HG03460 (cell line): ENCODE data around the gene TCF19.
"Not testable (repeated sequence)": the region's sequence is repeated elsewhere in the genome, so short reads cannot be mapped to it uniquely, and the experiment has no call there.

Experiments
- ATAC-seq: cut with Tn5 transposase; IDR thresholded peaks from one replicate; pipeline ENCODE4 v1.9.1; 2021; ENCODE audit not compliant: unreplicated experiment

The TCF19 gene

DNA sequence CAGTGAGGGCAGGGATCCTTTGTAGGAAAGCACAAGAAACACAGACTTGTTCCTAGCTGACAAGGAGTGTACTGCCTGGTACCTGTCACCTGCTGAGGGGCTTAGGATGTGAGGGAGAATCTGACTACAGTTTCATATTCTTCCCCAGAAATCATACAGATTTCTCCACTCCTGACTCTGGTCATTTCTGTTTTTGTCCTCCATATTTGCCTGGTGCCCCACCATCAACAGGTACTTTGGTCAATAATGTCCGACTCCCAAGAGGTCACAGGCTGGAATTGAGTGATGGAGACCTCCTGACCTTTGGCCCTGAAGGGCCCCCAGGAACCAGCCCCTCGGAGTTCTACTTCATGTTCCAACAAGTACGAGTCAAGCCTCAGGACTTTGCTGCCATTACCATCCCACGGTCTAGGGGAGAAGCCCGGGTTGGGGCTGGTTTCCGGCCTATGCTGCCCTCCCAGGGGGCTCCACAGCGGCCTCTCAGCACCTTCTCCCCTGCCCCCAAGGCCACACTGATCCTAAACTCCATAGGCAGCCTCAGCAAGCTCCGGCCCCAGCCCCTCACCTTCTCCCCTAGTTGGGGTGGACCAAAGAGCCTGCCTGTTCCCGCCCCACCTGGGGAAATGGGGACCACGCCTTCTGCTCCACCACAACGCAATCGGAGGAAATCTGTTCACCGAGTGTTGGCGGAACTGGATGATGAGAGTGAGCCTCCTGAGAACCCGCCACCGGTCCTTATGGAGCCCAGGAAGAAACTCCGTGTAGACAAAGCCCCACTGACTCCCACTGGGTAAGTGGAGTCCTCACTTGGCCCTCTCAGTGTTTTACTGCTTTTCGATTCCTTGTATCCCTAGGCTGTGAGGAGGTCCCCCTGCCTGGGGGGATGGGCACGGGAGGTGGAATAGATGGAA is 3.1 kb downstream of the TCF19 start:
- ATAC-seq, result no peak

DNA sequence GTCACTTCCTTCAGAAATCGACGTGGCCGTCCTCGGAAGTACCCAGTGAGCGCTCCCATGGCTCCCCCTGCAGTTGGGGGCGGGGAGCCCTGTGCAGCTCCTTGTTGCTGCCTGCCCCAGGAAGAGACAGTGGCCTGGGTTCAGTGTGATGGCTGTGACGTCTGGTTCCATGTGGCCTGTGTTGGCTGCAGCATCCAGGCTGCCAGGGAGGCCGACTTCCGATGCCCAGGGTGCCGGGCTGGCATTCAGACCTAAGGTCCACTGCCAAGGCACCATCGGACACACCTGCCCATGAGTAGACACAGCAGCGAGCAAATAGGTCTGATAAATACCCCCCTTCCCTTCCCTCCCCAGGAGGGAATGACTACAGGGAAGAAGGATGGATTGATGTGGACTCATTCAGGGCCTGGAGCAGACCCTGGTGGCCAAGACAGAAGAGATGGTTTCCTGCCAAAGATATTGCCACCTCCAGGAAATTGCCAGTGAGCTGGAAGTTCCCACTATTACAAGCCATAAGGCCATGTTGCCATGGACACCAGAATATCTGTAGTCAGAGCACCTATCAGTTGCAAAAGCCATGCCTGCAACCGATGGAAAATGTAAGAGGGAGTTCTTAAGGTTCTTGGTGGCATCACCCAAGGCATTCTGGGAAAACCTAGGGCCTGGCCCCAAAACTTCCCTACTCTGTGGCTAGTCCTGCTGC is 4.2 kb downstream of the TCF19 start:
- ATAC-seq, result no peak

DNA sequence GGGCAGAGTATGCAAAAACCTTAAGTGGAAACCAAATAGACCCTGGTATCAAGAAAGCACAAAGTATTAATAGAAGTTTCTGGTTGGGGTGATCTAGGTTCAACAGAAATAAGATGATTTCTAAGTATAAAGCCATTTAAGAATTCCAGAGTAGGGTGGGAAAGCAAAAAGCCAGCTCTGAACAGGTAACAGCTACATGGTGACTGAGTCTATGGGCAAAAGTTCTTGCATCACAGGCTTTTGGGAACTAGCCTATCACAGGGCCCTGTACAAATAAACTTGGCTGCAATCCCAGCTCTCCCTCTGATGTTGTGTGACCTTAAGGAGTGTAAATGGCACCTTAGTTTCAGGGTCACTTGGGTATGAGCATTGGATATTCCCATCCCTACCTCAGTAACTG is 5.5 kb downstream of the TCF19 start:
- no peak for ATAC-seq

DNA sequence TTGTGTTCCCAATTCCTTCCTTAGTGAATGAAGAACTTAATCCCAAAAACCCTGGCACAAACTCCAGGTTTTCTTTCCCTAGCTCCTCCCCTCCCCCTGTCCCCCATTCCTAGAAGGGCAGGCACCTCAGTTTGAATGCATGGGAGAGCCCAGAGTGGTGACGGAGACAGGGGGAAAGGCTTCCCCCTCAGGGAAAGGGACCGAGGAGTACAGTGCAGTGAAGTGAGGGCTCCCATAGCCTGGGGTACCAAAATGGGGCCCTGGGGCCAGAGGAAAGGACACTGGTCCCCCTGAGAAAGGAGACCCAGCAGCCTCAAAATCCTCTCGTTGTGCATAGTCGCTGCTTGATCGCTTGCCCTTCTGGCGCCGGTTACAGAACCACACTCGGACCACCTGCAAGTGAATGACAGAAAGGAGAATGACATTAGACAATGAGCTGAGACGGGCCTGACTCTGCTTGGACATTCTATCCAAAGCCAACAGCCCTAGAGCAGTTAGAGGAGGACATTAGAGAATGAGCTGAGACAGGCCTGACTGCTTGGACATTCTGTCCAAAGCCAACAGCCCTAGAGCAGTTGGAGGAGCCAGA is 6.2 kb downstream of the TCF19 start:
- not testable (repeated sequence) for ATAC-seq

DNA sequence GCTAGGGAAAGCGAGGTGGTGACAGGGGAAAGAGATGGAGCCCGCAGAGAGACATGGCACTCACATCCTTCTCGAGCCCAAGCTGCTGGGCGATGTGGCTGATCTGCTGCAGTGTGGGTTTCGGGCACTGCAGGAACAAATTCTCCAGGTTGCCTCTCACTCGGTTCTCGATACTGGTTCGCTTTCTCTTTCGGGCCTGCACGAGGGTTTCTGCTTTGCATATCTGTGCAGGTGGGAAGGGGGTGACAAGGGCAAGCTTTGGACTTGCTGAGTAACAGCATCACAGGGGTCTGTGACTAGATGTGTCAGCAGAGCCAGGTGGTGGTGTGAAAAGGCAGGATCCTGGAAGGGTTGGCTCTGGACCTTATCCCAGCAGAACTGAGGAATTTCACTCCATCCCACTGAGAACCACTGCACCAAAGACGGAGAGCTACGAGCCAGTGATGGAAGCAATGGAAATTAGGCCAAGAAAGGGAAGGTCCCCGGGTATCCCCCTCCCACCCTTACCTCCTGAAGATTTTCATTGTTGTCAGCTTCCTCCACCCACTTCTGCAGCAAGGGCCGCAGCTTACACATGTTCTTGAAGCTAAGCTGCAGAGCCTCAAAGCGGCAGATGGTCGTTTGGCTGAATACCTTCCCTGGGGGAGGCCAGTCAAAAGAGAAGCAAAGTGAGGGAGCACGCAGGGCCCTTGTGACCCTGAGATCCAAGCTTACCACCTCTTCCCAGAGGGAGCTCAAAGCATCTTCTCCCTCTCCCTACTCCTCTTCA is 6.9 kb downstream of the TCF19 start:
- ATAC-seq, result peak; percentile 61

DNA sequence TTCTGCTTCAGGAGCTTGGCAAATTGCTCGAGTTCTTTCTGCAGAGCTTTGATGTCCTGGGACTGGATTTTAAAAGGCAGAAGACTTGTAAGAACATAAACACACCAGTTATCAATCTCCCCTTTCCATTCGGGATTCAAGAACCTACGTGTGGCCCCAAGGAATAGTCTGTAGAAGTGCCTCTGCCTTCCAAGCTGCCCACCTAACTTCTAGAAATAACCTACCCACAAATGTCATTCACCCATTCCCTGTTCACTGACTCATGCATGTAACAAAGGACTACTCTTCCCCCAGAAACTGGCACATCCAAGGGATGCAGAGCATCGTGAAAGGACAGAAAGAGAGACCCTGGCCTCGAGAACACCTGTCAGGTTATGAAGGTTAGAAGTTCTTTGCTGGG is 7.6 kb downstream of the TCF19 start:
- ATAC-seq, result no peak

DNA sequence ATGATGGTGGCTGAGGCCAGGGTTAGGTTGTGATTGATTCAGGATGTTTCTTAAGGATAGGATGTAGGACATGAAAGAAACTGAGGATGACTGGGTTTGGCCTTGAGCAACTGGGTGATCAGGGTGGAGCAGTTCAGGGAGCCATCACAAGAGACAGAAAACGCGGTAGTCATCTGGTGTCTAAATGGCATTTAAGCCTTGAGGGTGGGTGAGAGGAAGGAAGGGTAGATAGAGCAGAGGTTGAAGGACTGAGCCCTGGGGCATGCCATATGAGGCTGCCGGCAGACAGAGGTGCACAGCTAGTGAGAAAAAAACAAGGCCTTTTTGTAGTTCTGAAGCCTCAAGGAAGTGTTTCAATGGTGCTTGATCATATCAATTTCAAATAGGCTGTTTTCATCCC is 10.2 kb downstream of the TCF19 start:
- ATAC-seq, result no peak

DNA sequence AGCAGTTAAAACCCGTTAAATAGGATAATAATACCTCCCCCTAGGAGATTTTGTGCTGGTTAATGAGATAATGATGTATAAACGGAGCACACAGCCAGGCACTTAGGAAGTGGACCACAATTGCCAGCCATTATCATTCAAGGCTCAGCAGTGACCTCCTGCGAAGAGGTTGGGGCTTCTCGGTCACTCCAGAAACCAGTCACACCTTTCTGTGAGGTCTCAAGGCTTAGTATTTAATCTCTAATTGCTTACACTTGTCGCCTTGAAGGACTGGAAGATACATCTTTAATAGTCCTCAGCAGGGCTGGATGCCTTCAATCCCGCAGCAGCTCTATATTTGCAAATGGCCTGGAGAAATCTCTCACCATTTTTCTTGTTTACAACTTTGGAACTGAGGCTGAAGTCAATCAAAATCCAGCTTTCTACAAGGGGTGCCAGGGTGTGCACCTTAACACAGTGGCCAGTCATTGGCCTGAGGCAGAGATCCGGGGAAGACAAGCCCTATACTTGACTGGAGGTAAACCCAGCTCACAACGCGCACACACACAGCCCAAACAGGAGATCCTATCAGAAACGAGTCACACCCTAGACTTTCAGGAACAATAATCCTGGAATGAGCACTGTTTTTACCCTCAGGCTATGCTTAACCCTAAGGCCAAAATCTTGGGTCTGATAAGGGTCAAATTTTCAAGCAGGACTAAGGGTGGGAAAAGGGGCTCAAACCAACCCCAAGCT is 10.9 kb downstream of the TCF19 start:
- ATAC-seq, result no peak

DNA sequence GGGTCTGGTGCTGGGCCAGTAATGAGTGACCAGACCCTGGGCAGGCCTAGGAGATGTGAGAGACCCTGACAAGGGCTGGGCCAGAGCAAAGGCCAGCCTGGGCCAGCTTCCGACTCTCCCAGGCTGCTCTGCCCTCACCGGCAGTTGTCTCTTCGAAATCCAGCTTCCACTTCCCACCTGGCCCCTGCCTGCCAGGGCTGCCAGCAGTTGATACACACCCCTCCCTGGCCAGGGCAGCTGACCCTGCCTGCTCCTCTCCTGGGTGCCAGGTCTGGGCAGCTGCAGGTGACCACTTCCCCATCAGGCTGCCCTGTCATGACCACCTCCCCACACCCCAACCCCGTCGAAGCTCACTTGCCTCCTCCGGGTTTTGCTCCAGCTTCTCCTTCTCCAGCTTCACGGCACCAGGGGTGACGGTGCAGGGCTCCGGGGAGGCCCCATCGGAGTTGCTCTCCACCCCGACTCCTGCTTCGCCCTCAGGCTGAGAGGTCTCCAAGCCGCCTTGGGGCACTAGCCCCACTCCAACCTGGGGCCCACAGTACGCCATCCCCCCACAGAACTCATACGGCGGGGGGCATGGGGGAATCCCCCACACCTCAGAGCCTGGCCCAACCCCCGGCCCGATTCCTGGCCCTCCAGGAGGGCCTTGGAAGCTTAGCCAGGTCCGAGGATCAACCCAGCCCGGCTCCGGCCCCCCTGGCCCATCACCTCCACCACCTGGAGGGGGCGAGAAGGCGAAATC is 11.6 kb downstream of the TCF19 start:
- ATAC-seq, result not testable (repeated sequence)

DNA sequence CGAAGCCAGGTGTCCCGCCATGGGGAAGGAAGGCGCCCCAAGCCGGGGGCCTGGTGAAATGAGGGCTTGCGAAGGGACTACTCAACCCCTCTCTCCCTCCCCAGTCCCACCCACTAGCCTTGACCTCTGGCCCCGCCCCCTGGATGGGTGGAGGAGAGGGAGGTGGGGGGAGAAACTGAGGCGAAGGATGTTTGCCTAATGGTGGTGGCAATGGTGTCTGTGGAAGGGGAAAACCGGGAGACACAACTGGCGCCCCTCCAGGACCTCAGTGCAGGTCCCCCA is 12.2 kb downstream of the TCF19 start, which contains the start of gene POU5F1:
TSS of gene POU5F1 (minus strand) at position 83 of the 282 bp plus-strand sequence. CDS start at position 21, 62 bp downstream.
- ATAC-seq, result no peak

DNA sequence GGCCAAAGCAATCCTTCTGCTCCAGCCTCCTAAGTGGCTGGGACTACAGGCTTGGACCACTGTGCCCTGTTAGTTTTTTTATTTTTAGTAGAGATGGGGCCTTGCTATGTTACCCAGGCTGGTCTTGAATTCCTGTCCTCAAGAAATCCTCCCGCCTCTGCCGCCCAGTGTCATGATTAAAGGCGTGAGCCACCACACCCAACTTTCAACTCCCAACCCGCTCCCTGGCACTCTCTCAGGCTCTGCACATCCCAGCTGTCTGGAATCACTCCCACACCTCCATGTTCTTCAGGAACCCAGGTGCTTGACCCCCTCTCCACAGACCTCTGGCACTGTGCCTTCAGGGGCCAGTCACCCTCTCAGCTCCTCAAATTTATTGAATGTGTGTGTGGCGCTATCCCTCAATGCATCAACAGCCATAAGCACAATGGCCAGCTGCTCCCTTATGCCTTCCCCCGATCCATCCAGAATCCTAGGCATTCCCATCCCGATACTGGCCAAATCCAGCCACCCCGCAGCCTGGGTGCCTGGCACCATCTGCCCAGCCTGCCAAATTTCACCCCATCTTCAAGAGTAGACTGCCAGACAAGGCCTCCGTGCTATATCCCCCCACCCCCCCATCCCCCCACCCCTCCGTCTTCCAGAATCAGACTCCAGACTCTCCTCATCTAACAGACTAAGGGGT is 12.7 kb downstream of the TCF19 start:
- no peak for ATAC-seq

DNA sequence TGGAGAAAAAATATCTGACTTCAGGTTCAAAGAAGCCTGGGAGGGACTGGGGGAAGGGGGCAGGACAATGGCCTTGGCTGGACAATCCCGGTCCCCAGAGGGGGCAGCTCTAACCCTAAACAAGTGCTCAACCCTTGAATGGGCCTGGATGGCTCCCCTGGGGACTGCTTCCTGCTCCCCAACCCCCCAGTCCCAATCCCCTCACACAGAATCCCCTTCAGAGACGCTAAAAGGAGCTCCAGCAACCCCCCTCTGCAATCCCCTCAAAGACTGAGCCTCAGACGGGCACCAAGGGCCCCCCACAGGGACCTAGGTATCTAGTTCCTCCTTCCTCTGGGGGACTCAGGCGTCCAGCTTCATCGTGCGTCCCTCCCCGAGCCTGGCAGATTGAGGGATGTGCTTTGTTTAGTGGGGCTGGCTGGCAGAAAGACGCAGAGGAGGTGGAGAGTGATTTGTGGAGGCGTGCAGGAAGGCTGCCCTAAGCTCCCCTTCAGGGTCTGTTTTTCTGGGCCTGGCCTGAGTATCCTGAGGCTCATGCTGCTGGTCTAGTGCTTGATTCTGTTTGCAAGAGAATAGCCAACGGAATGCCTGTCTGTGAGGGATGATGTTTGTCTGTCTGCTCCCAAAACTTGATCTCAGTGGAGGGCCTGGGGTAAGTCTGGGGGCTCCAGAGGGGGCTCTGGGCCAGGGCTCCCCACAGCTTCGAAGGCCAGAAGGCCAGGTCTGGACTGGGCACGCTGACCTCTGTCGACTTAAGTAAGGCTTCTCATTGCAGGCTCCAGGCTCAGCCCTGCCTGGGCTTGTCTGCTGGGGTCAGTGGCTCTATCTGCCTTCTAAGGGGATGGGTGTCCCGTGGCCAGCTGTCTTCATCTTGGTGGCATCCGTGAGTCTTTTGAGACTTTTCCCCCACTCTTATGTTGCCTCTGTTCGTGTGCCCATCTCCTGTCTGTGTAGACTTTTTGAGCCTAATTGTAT is 13.8 kb downstream of the TCF19 start:
- no peak for ATAC-seq

DNA sequence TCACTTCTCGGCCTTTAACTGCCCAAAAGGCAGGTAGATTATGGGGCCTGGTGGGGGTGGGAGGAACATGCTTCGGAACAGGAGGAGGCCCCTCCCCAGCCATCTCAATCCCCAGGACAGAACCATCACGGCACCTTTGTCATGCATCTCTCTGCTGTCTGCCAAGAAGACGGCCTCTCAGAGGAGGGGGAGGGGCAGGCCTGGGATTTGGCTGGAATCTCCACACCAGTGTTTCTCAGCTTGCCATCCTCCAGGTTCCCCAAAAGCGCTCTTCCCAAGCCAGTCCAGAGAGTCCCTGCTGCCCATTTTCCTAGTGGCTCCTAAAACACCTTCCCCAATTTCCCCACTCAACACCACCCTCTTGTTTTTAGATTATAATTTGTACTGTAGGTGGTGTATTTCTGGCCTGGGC is 14.6 kb downstream of the TCF19 start:
- ATAC-seq, result no peak

DNA sequence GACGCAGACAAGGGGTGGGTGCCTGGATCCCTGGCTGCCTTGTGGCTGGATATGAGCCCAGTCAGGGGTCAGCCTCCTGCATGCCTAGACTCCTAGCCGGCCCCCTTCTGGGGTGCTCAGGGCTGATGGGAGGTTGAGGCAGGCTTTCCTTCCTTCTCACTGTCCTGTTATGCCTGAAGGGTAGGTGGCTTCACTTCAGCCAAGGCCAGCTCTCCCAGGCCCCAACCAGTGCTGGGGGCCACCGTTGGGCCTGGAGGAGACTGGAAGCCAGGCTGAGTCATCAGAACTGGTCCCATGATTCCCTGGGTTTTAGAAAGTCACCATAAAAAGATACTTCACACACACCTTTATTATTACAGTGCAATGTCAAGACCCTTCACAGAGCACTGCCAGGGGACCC is 15.0 kb downstream of the TCF19 start:
- no peak for ATAC-seq

DNA sequence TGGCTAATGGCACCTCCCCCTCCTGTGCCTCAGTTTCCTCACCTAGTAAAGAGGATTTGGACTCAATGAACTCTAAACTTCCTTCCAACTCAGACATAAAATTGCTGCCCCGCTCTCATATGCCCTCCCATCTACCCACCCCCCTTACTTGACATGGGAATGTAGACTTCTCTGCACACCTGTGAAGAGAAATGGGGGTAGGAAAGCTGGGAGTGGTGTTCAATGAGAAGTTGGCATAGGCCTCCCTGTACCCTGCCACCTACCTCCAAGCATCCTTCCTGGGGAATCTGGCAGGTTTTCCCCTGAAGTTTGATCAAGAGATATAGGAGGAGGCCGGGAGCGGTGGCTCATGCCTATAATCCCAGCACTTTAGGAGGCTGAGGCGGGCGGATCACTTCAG is 16.0 kb downstream of the TCF19 start:
- ATAC-seq, result no peak

DNA sequence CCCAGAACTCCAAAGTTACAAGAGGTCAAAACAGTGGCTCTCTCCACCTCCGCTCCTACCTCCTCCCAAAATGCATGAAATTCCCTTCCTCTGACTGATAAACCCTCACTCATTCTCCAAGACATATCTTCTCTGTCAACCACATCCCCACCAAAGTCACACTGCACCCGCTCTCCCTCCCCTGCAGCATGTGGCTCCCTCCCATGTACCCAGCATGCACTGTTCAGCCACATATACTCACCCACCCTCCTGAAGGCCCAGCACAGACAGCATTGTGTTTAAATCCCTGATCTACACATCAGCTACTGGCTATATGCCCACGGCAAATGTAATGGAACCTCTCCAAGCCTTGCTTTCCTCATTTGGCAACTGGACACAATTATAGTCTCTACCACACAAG is 17.6 kb downstream of the TCF19 start:
- ATAC-seq, result no peak

DNA sequence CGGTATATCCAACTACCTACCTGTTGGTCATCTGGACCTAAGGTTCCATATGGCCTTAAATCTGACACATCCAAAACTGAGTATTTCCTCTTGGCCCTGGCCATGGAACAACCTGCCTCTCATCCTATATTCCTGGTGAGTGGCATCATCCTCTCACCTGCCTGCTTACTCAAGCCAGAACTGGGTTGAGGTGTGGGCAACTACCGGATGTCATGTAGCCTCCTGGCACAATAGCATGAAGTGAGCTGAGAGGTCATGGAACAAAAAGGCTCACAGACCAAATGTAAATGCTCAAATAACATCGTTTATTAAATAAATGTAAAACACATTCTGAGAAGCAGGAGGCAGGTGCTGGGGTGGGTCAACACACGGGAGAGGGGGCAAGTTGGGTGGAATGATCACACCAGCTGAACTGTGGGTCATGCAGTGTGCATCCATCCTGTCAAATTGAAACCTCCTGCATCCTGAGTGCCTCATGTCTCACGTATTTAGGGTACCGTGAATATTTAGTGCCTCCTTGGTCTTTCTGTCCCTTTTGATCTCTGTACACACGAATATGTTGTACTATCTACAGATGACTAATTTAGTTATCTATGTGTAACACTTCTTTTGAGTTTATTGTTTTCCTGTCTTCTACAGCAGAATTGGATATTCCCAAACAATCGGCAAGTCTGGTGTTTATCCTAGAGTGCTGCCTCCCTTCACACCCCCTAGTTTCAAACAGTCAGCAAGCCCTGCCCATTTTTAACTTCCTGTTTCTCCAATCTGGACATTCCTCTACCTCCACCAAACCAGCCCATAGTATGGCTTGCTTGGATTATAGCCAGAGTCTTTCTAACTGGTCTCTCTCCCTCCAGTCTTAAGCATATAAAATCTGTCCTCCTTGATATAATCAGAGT is 20.0 kb downstream of the TCF19 start:
- no peak for ATAC-seq
